ENCODE measurements around the gene ATP1A2. TPM values are rescaled to one million over a fixed set of nuclear protein-coding genes. Genes with fewer than 3 reads are reported as not detected.
A peak's percentile ranks its signal among the peaks of the same experiment; 100 is the strongest.
"Not testable (repeated sequence)": the region's sequence is repeated elsewhere in the genome, so short reads cannot be mapped to it uniquely, and the experiment has no call there.

ATP1A2 gene
- total RNA-seq, 4 donors from 2014 or later = 2.2 to 32.6 (median 5.3) TPM

- 72 to 79% methylated on average over 3 of the region's 3 CpGs for WGBS, 2 donors
- TF ChIP-seq, protein P1, sequence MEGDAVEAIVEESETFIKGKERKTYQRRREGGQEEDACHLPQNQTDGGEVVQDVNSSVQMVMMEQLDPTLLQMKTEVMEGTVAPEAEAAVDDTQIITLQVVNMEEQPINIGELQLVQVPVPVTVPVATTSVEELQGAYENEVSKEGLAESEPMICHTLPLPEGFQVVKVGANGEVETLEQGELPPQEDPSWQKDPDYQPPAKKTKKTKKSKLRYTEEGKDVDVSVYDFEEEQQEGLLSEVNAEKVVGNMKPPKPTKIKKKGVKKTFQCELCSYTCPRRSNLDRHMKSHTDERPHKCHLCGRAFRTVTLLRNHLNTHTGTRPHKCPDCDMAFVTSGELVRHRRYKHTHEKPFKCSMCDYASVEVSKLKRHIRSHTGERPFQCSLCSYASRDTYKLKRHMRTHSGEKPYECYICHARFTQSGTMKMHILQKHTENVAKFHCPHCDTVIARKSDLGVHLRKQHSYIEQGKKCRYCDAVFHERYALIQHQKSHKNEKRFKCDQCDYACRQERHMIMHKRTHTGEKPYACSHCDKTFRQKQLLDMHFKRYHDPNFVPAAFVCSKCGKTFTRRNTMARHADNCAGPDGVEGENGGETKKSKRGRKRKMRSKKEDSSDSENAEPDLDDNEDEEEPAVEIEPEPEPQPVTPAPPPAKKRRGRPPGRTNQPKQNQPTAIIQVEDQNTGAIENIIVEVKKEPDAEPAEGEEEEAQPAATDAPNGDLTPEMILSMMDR (IDR thresholded peaks at IDR 0.05) = no peak
- TF ChIP-seq POLR2A (IDR thresholded peaks at IDR 0.05) = no peak
- peaks cover 4 to 52% (median 9%) of the 10 kb centered on the region in 3 donors for H3K4me1 ChIP-seq
- no peak overlapping the region for H3K4me3 ChIP-seq
- no peaks in the 10 kb centered on the region for H3K9me3 ChIP-seq
- H3K27ac ChIP-seq = peak overlapping the region; percentile 16 to 47 (median 30)
- DNase-seq = no peak
- H3K27me3 ChIP-seq = no peaks in the 10 kb centered on the region
- H3K36me3 ChIP-seq = no peaks in the 10 kb centered on the region
- intact Hi-C loops (cut with DNase I) = loop anchor here (5.0 kb wide), 1 partner anchor 103 kb away; the partner anchor contains the start of gene PEA15
Measured at GRCh38 chr1:160104486-160104885, 11.1 kb upstream of the ATP1A2 start.

DNA sequence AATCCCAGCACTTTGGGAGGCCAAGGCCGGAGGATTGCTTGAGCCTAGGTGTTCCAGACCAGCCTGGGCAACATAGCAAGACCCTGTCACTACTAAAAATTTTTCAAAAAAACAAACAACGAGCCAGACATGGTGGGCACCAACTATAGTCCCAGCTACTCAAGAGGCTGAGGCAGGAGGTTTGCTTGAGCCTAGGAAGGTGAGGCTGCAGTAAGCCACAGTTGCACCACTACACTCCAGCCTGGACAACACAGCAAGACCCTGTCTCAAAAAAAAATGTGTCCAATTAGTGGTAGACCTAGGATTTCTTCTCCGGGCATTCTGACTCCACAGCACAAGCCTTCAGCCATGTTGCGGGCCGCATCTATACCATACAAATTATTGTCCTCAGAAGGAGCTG, 10.4 kb upstream of the ATP1A2 start:
- TF ChIP-seq, protein P1 (IDR thresholded peaks at IDR 0.05) = no peak
- no peak for TF ChIP-seq POLR2A (IDR thresholded peaks at IDR 0.05)
- WGBS, 2 donors = 75 to 100% methylated on average over 2 to 3 of the region's 5 CpGs
- Histone ChIP-seq H3K36me3 (no peaks in the 10 kb centered on the region), H3K27ac (no peak overlapping the region), H3K27me3 (no peaks in the 10 kb centered on the region), H3K4me1 (peaks cover 4 to 53% (median 9%) of the 10 kb centered on the region in 3 donors), H3K9me3 (no peaks in the 10 kb centered on the region), H3K4me3 (no peak overlapping the region)
- intact Hi-C loops (cut with DNase I) = no loop called here
- DNase-seq = no peak

GRCh38 chr1:160107512-160107911, 8.0 kb upstream of the ATP1A2 start:
- no peak for DNase-seq
- no peaks in the 10 kb centered on the region for H3K27me3 ChIP-seq
- no peak overlapping the region for H3K27ac ChIP-seq
- no peak overlapping the region for H3K4me3 ChIP-seq
- WGBS, 2 donors = 91 to 100% methylated on average over 1 of the region's 1 CpG
- no peaks in the 10 kb centered on the region for H3K9me3 ChIP-seq
- intact Hi-C loops (cut with DNase I) = no loop called here
- peaks cover 0 to 35% (median 0%) of the 10 kb centered on the region in 3 donors for H3K4me1 ChIP-seq
- TF ChIP-seq, protein P1 (IDR thresholded peaks at IDR 0.05) = no peak
- no peak for TF ChIP-seq POLR2A (IDR thresholded peaks at IDR 0.05)
- H3K36me3 ChIP-seq = no peaks in the 10 kb centered on the region

- WGBS, 2 donors = 10 to 30% methylated on average over 4 to 6 of the region's 6 CpGs
- TF ChIP-seq, protein P1 (IDR thresholded peaks at IDR 0.05) = peak in 5 of 6 experiments; percentile 19 to 42 (median 26)
- TF ChIP-seq POLR2A (IDR thresholded peaks at IDR 0.05) = no peak
- H3K4me3 ChIP-seq = no peak overlapping the region
- H3K36me3 ChIP-seq = no peaks in the 10 kb centered on the region
- no peak for DNase-seq
- no peaks in the 10 kb centered on the region for H3K27me3 ChIP-seq
- H3K27ac ChIP-seq = no peak overlapping the region
- no peaks in the 10 kb centered on the region for H3K9me3 ChIP-seq
- intact Hi-C loops (cut with DNase I) = no loop called here
- peaks cover 0 to 30% (median 0%) of the 10 kb centered on the region in 3 donors for H3K4me1 ChIP-seq
Measured at GRCh38 chr1:160108888-160109662, 6.5 kb upstream of the ATP1A2 start.

DNA sequence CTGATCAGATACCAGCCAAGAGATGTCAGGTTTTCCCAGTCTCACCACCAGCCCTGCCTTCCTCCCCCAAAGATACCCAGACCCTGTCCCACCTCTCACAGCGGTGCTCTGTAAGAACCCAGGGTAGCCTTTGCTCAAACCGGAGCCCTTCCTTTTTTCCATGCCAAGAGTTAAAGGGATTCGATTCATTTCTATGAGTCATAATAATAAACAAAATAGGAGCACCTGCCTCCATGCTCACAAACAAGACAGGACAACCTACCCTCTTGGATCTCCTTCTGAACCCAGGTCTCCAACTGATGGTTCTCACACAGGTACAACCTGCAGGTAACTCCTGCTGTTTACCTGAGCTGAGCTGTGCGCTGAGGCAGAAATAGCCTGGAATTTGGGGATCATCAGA, 5.9 kb upstream of the ATP1A2 start:
- intact Hi-C loops (cut with DNase I) = no loop called here
- H3K27ac ChIP-seq = no peak overlapping the region
- DNase-seq = no peak

GRCh38 chr1:160111462-160111861, 4.1 kb upstream of the ATP1A2 start:
- H3K4me3 ChIP-seq; intact Hi-C loops (cut with DNase I); H3K36me3 ChIP-seq; H3K9me3 ChIP-seq; DNase-seq; H3K27ac ChIP-seq; H3K27me3 ChIP-seq: not testable (repeated sequence)
- peaks cover 0 to 36% (median 0%) of the 10 kb centered on the region in 3 donors for H3K4me1 ChIP-seq
- WGBS, 2 donors = 80 to 93% methylated on average over 5 to 10 of the region's 10 CpGs

More for the DNA sequence above, 5.9 kb upstream of the ATP1A2 start:
- no peaks in the 10 kb centered on the region for H3K36me3 ChIP-seq
- no peak overlapping the region for H3K4me3 ChIP-seq
- no peaks in the 10 kb centered on the region for H3K27me3 ChIP-seq
- H3K9me3 ChIP-seq = no peaks in the 10 kb centered on the region
- peaks cover 0 to 30% (median 0%) of the 10 kb centered on the region in 3 donors for H3K4me1 ChIP-seq
- TF ChIP-seq, protein P1 (IDR thresholded peaks at IDR 0.05) = no peak
- 33 to 44% methylated on average over 3 to 4 of the region's 4 CpGs for WGBS, 2 donors
